ENCODE results near the gene UBR4.

UBR4 gene

DNA sequence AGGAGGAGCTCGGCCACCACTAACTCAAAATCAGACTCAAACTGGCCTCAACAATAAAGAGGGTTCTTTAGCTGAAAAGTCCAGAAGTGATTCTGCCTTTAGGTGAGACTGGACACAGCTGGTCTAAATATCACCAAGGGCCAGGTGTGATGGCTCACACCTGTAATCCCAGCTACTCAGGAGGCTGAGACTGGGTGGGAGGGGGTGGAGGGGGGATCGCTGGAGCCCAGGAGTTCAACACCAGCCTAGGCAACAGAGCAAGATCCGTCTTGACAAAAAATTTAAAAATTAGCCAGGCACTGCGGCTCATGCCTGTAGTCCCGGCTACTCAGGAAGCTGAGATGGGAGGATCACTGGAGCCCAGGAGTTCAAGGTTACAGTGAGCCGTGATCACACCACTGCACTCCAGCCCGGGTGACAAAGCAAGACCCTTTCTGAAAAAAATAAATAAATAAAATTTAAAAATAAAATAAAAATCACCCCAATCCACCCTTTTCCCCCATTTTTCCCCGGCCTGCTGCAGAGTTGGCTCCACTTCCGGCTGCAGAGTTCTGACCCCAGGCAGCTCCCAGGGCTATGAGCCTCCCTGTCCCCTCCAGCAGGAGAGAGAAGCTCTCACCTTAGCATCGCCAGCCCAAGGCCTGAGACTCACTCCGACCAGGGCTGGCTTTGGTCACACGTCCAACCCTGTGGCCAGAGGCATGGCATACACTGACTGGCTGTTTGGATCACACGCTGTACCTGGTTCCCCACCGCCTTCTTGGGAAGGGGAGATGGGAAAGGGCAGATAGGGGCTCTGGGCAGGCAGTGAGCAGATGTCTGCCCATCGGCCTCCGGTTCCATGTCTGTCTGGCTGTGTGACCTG, 166.3 kb downstream of the UBR4 start:
- DNase-seq (ENCODE audit: low read depth) = no peak
- H3K4me3 ChIP-seq (ENCODE audit: low read depth, low read length) = no peak overlapping the region
- TF ChIP-seq POLR2A (IDR thresholded peaks at IDR 0.05; ENCODE audit: extremely low read depth, insufficient read length) (no peak), MYC (IDR thresholded peaks at IDR 0.05; ENCODE audit: low read depth, low read length) (no peak)
- TF ChIP-seq, protein P1, sequence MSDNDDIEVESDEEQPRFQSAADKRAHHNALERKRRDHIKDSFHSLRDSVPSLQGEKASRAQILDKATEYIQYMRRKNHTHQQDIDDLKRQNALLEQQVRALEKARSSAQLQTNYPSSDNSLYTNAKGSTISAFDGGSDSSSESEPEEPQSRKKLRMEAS (IDR thresholded peaks at IDR 0.05; ENCODE audit: low read depth, low read length) = no peak
- TF ChIP-seq, protein P2, sequence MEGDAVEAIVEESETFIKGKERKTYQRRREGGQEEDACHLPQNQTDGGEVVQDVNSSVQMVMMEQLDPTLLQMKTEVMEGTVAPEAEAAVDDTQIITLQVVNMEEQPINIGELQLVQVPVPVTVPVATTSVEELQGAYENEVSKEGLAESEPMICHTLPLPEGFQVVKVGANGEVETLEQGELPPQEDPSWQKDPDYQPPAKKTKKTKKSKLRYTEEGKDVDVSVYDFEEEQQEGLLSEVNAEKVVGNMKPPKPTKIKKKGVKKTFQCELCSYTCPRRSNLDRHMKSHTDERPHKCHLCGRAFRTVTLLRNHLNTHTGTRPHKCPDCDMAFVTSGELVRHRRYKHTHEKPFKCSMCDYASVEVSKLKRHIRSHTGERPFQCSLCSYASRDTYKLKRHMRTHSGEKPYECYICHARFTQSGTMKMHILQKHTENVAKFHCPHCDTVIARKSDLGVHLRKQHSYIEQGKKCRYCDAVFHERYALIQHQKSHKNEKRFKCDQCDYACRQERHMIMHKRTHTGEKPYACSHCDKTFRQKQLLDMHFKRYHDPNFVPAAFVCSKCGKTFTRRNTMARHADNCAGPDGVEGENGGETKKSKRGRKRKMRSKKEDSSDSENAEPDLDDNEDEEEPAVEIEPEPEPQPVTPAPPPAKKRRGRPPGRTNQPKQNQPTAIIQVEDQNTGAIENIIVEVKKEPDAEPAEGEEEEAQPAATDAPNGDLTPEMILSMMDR (IDR thresholded peaks at IDR 0.05; ENCODE audit: low read depth, low read length) = no peak

DNA sequence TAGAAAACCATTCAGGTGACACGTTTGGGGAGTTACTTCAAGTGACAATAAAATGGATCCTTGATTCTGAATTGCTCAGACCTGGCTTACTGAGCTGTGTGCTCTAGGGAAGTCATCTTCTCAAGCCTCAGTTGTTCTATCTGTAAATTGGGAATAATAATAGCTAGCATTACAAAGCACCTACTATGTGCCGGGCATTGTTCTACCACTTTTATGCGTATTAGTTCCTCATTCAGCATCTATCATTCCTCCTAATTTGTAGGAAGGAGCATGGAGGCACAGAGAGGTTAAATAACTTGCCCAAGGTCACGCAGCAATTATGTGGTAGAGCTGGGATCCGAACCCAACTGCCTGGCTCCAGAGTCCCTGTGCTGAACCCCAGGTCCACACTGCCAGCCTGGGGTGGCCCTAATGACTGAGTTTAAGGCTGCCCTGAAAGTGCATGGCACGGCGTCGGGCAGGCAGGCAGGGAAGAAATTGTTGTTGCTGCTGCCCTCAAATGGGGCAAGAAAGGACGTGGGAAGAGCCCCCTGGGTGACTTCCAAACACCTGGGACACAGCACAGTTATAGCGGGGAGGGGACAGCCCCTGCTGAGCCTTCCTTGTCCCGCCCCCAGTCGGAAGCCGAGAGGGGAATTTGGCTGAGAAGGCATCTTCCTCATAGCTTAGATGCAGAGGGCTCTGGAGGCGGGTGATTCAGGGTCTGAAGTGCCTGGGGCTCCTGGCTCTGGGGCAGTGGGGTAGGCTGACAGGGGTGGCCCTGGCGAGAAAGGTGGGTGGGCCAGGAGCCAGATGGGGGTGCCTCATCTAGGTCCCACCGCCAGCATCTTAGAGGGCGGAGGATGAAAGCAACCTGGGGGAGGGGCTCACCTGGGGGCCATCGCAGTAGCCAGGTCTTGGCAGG, 167.1 kb downstream of the UBR4 start:
- H3K4me3 ChIP-seq (ENCODE audit: low read depth, low read length) = no peak overlapping the region
- TF ChIP-seq POLR2A (IDR thresholded peaks at IDR 0.05; ENCODE audit: extremely low read depth, insufficient read length) = no peak
- TF ChIP-seq, protein P2 (IDR thresholded peaks at IDR 0.05; ENCODE audit: low read depth, low read length) = no peak
- TF ChIP-seq, protein P1 (IDR thresholded peaks at IDR 0.05; ENCODE audit: low read depth, low read length) = no peak
- no peak for TF ChIP-seq MYC (IDR thresholded peaks at IDR 0.05; ENCODE audit: low read depth, low read length)
- DNase-seq (ENCODE audit: low read depth) = no peak

DNA sequence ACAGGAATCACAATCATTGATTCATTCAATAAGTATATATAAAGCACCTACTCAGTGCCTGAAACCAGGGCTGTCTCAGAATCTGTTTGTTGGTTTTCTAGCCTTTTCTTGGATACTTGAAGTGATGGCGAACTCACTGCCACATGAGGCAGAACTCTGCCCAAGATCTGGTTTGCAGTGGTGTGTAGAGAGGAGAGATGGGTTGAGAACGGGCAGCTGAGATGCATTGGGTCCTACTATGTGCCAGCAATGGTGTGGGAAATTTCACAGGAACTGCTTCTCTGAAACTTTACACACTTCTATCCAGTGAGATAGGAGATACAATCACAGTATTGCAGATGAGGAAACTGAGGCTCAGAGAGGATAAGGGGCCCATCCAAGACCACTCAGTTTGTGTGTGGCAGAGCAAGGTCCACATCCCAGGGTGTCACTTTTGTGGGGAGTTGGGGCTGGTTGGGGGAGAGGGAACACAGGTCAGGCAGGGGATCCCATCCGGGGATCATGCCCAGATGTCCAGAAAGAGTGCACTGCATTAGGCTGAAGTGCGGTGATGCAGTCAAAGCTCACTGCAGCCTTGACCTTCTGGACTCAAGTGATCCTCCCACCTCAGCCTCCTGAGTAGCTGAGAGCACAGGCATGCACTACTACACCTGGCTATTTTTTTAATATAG, 169.9 kb downstream of the UBR4 start:
- no peak overlapping the region for H3K4me3 ChIP-seq (ENCODE audit: low read depth, low read length)
- TF ChIP-seq POLR2A (IDR thresholded peaks at IDR 0.05; ENCODE audit: extremely low read depth, insufficient read length) = no peak
- DNase-seq (ENCODE audit: low read depth) = no peak

DNA sequence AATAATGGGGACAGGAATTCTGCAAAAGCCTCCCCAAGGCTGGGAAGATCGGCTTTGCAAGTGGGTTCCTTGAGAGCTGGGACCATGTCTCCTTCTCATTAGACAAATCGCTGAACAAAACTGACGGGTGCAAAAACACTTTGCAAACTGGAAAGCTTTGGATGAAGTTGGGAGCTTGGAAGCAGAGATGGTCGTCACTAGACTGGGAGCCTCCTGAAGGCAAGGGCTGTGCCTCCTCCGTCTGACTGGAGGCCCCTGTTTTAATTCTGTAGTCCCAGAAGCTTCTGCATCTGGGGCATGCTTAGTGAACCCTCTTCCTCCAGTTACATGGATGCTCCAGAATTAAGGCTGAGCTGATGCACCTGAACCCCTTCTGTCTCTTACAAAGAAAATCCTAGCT, 171.3 kb downstream of the UBR4 start:
- no peak for DNase-seq (ENCODE audit: low read depth)
- H3K4me3 ChIP-seq (ENCODE audit: low read depth, low read length) = no peak overlapping the region
- TF ChIP-seq, protein P1 (IDR thresholded peaks at IDR 0.05; ENCODE audit: low read depth, low read length) = no peak
- TF ChIP-seq MYC (IDR thresholded peaks at IDR 0.05; ENCODE audit: low read depth, low read length) (no peak), POLR2A (IDR thresholded peaks at IDR 0.05; ENCODE audit: extremely low read depth, insufficient read length) (no peak)
- TF ChIP-seq, protein P2 (IDR thresholded peaks at IDR 0.05; ENCODE audit: low read depth, low read length) = no peak

DNA sequence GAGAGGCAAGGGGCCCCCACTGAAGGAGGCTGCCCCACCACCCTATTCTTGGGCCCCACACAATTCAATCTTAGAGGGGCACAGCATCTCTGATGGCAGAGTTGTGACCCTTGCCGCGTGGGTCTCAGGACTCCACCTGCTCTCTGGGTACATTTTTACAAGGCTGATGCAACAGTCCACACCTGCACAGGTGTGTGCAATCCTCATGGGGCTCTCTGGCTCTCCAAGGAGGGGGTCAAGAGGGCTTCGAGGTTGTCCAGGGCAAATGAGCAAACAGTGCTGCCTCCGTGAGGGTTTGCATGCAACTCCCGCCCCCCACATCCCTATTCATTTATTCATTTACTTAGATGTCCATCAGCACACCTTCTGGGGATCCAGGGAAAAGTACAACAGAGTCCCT, 172.0 kb downstream of the UBR4 start:
- no peak overlapping the region for H3K4me3 ChIP-seq (ENCODE audit: low read depth, low read length)
- TF ChIP-seq MYC (IDR thresholded peaks at IDR 0.05; ENCODE audit: low read depth, low read length) (no peak), POLR2A (IDR thresholded peaks at IDR 0.05; ENCODE audit: extremely low read depth, insufficient read length) (no peak)
- TF ChIP-seq, protein P1 (IDR thresholded peaks at IDR 0.05; ENCODE audit: low read depth, low read length) = no peak
- TF ChIP-seq, protein P2 (IDR thresholded peaks at IDR 0.05; ENCODE audit: low read depth, low read length) = no peak
- DNase-seq (ENCODE audit: low read depth) = no peak
